NT2/D1 (cell line): ENCODE data around the gene RETSAT.
A peak's percentile ranks its signal among the peaks of the same experiment; 100 is the strongest.

Experiments
- DNase-seq: peaks from one replicate; pipeline ENCODE4 v3.0.0-alpha.2; 2011; ENCODE audit warnings: low read depth, low spot score
- H3K27me3 ChIP-seq: 2 replicates; pipeline ENCODE4 v1.6.0; 2011; ENCODE audit warnings: mild to moderate bottlenecking; ENCODE audit not compliant: insufficient read length, insufficient read depth
- H3K36me3 ChIP-seq: 2 replicates; pipeline ENCODE4 v1.6.1; 2011; ENCODE audit warnings: mild to moderate bottlenecking, low read length, mixed read lengths; ENCODE audit not compliant: insufficient read depth, insufficient read length
- H3K4me1 ChIP-seq: 2 replicates; pipeline ENCODE4 v1.5.1; 2011; ENCODE audit not compliant: insufficient read depth, insufficient read length
- H3K4me3 ChIP-seq: 2 replicates; pipeline ENCODE4 v1.5.1; 2011; ENCODE audit warnings: low read depth; ENCODE audit not compliant: insufficient read length
- H3K9ac ChIP-seq: 2 replicates; pipeline ENCODE4 v1.6.0; 2011; ENCODE audit warnings: low read depth; ENCODE audit not compliant: insufficient read length
- H3K9me3 ChIP-seq: 2 replicates; pipeline ENCODE4 v1.5.1; 2011; ENCODE audit warnings: mild to moderate bottlenecking, low read length; ENCODE audit not compliant: insufficient read depth
- SUZ12 ChIP-seq: IDR thresholded peaks from 2 replicates; pipeline ENCODE4 v1.6.1; 2011; ENCODE audit not compliant: insufficient read length, insufficient read depth; ENCODE audit errors: extremely low read depth
- YY1 ChIP-seq: IDR thresholded peaks from 2 replicates; pipeline ENCODE4 v1.6.1; 2011; ENCODE audit not compliant: insufficient read length, insufficient read depth
- ZNF274 ChIP-seq: IDR thresholded peaks from 2 replicates; pipeline ENCODE4 v1.6.1; 2011; ENCODE audit warnings: mild to moderate bottlenecking, low read depth, low read length

The RETSAT gene

DNA sequence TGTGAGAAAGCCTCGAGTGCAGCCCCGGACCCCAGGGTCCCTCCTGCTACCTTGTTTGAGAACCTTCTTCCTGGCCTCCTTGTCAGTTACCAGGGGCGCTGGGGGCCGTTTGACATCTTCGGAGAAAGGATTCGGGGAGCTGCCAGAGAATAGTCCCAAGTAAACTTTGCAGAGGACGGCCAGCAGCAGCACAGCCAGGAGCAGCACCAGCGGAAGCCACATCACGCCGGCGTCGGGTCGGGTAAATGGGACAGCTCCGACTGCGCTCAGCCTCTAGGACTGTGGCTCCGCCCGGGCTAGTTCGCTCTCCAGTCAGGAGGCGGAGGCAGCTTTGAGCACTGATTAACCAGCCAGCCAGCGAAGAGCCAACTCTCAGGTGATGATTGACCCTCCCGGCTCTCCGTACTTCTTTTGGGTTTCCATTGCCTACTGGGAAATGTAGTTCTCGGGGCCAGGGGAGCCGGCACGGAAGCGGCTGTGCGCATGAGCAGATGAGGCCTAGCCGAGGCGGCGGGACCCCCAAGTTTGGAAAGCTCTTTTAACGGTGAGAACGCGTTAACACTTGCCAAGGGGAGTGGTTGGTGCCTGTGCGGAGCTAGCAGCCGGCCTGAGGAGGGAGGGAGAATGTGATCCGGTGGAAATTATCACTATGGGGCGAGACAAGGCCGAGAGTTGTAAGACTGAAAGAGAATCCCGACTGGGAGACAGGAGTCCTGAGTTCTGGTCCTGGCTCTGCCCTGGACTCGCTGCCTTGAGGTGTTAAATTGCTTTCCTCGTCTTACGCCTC is at the start of gene RETSAT, which contains the start of gene ELMOD3:
Gene RETSAT (minus strand): TSS at position 243 of the 787 bp plus-strand sequence. CDS start 21 bp downstream, at position 222.
Gene ELMOD3 (plus strand): TSS at position 484 of the 787 bp plus-strand sequence. CDS start 2,430 bp downstream, outside the sequence.
- peak; percentile 99 for DNase-seq
- peak within 1 kb of the TSS; percentile 94 for H3K4me3 ChIP-seq
- TF ChIP-seq SUZ12 (no peak), YY1 (no peak), ZNF274 (no peak)
- H3K27me3 ChIP-seq: no peaks in the 10 kb centered on the region
- peak within 1 kb of the TSS; percentile 97 for H3K9ac ChIP-seq
- H3K36me3 ChIP-seq: peaks cover 44% of the 10 kb centered on the region
- H3K4me1 ChIP-seq: no peaks in the 10 kb centered on the region
- no peaks in the 10 kb centered on the region for H3K9me3 ChIP-seq

DNA sequence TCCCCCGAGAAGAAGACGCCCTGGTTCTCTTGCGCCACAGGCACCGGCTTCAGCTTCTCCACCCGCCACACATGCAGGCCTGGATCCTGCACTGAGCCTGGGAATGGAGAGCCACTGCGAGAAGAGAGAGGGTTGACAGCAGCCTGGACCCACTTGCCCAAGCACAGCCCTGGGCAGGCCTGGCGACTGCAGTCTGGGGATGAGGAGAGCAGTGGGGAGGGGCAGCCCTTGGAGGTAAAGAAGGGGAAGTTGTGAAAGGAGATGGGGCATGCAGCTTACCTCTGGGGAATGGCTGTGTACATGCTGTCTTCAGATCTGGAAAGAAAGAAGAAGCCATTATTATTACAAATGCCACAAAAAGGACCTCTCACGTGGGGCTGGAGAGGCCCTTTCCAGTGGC is 47.5 kb upstream of the RETSAT start:
- Histone ChIP-seq H3K9me3 (peaks cover 5% of the 10 kb centered on the region), H3K4me1 (peaks cover 2% of the 10 kb centered on the region), H3K9ac (no peak overlapping the region), H3K36me3 (peaks cover 44% of the 10 kb centered on the region), H3K27me3 (no peaks in the 10 kb centered on the region), H3K4me3 (no peak overlapping the region)
- TF ChIP-seq ZNF274: no peak
- no peak for TF ChIP-seq YY1
- no peak for TF ChIP-seq SUZ12
- DNase-seq: no peak

DNA sequence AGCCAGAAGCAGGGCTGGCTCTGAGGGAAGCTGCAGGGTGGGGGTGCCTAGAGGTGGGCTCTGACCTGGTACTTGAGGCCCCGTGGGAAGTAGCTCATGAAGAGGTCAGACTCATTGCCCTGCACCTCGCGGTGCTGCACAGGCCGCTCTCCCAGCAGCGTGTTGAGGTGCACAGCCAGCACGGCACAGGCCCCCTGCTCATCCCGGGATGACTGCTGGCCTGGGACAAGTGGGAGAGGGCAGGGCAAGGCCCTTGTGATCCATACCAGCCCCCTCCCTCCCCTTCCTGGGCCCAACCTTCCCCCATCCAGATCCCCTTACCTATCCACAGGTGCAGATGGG is 47.1 kb upstream of the RETSAT start:
- TF ChIP-seq ZNF274: no peak
- TF ChIP-seq YY1: no peak
- no peak for TF ChIP-seq SUZ12
- H3K36me3 ChIP-seq: peaks cover 49% of the 10 kb centered on the region
- peaks cover 2% of the 10 kb centered on the region for H3K4me1 ChIP-seq
- H3K9ac ChIP-seq: no peak overlapping the region
- H3K9me3 ChIP-seq: peaks cover 5% of the 10 kb centered on the region
- H3K27me3 ChIP-seq: no peaks in the 10 kb centered on the region
- H3K4me3 ChIP-seq: no peak overlapping the region
- DNase-seq: no peak

DNA sequence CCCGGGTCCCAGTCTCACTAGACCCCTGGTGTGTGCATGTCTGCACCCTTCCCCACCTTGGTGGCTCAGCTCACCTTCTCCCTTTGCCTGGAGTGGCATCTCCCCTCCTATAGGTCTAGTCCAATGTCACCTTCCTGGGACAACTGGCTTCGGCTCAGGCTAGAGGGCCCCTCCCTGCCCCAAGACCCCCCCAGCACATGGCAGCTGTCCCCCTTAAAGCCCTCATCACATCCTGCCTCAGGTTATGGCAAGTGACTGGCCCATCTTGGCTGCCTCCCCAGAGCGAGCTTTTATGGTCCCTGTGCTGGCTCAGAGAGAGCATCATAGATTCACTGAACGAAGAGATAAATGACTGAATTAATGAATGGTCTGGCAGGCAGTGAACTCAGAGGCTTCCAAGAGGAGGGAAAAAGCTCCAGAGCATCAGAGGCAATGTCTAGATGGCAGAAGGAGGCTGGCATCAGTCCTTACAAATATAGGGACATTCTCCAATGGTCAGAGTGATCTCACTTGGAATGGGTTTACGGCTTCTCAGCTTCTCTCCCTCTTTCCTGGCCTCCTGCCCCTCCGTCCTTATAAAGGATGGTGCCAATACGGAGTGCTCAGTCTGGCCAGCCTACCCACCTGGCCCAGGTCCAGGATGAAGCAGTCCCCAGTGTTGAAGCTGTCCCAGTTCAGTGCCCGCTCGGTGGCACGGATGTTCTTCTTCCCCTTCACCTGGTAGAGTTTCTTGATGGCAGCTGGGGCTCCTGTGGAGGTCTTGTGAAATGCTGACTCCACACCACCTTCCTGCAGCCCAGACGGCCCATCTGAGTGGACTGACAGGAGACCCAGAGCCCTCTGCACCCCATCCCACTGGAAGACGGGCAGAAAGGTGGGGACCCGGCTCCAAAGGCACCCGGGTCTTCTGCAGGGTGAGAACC is 46.5 kb upstream of the RETSAT start:
- no peak for TF ChIP-seq YY1
- Histone ChIP-seq H3K27me3 (no peaks in the 10 kb centered on the region), H3K4me3 (no peak overlapping the region), H3K9ac (no peak overlapping the region), H3K36me3 (peaks cover 51% of the 10 kb centered on the region), H3K4me1 (peaks cover 2% of the 10 kb centered on the region), H3K9me3 (peaks cover 5% of the 10 kb centered on the region)
- no peak for DNase-seq

DNA sequence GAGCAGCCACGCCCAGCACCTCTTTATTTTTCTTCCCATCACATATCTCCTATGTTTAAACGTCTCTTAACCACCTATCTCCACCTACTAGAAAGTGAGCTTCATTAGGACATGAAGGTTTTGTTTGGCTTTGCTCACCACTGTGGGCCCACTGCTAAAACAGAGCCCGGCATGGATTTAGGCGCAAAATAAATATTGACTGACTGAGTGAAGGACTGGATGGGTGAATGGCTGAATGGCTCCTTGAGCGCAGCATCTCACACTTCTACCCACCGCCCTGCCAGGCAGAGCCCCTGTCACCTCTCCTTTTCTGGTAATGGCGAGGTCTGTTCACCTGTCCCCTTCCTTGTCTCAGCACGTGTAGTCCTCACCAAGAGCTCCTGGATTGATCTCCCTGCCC is 45.7 kb upstream of the RETSAT start:
- Histone ChIP-seq H3K4me1 (peaks cover 2% of the 10 kb centered on the region), H3K9ac (no peak overlapping the region), H3K27me3 (no peaks in the 10 kb centered on the region), H3K36me3 (peaks cover 58% of the 10 kb centered on the region), H3K4me3 (no peak overlapping the region), H3K9me3 (peaks cover 5% of the 10 kb centered on the region)
- no peak for TF ChIP-seq SUZ12
- no peak for TF ChIP-seq ZNF274
- no peak for TF ChIP-seq YY1
- DNase-seq: no peak

DNA sequence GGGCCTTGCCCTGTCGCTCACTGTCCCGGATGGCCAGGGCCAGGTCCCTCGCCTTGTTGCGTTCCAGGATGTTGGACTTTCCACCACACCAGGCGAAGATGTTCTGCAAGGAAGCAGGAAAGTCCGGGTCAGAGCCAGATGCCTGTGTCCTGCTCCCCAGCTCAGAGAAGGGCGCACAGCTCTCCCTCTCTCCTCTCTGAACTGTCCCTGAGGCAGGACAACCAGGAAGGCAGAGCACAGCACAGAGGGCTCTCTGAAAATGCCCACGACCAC is 44.8 kb upstream of the RETSAT start:
- H3K9ac ChIP-seq: no peak overlapping the region

DNA sequence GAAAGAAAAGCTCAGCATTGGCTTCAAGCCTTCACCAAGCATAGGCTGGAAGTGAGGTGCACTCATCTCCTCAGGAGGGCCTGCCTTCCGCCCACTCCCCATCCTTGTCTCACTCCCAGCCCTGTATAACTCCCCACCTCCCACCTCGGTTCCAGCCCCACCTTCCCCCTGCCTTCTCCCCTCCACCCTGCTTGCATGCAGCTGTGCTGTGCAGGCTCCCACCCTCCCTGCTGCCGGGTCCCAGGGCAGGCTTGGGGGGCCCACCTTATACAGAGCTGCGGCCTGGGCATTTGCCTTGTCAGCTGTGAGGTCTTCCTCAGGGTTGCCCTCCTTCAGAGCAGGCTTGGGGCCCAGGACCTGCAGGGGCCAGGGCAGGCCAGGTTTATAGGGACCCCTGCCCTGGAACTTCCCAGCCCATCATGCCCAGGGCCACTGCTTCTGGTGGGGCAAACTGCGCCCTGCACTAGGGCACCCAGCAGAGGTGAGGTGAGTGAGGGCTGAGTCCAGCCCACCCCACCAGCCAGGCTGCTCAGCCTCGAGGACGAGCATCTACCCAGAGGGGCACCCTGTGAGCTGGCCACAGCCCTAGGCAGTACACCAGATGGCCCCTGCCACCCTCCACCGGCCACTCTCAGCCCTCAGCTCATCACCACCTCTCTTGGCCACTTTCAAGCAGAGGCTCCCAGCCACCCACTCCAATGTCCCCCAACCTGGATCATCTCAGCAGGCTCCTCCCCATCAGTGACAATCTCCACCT is 44.3 kb upstream of the RETSAT start:
- H3K9me3 ChIP-seq: no peaks in the 10 kb centered on the region; the same call in 1 of the 2 replicates
- no peaks in the 10 kb centered on the region for H3K27me3 ChIP-seq
- TF ChIP-seq ZNF274: no peak
- no peak for TF ChIP-seq SUZ12
- no peak for TF ChIP-seq YY1
- no peak overlapping the region for H3K9ac ChIP-seq
- H3K4me3 ChIP-seq: no peak overlapping the region
- peaks cover 7% of the 10 kb centered on the region for H3K4me1 ChIP-seq
- DNase-seq: no peak
- H3K36me3 ChIP-seq: peaks cover 71% of the 10 kb centered on the region

More for the DNA sequence above, 44.8 kb upstream of the RETSAT start:
- TF ChIP-seq SUZ12 (no peak), YY1 (no peak), ZNF274 (no peak)
- Histone ChIP-seq H3K36me3 (peaks cover 66% of the 10 kb centered on the region), H3K9me3 (peaks cover 3% of the 10 kb centered on the region), H3K4me3 (no peak overlapping the region), H3K27me3 (no peaks in the 10 kb centered on the region), H3K4me1 (peaks cover 7% of the 10 kb centered on the region)
- no peak for DNase-seq
